Epithelial cell of esophagus (primary cell): ENCODE results near the gene KDM4C.

Experiments
- DNase-seq: peaks from one replicate; pipeline ENCODE4 v3.0.0; 2010; ENCODE audit warnings: low read depth
- H3K4me3 ChIP-seq: 2 replicates; pipeline ENCODE4 v1.5.1; 2011; ENCODE audit warnings: mild to moderate bottlenecking, low read length, control low read depth
- TF ChIP-seq, protein P1 (sequence below): IDR thresholded peaks from 2 replicates; pipeline ENCODE4 v1.5.1; 2011; ENCODE audit warnings: low read depth, mild to moderate bottlenecking, low read length, control low read depth, inconsistent platforms; ENCODE audit not compliant: insufficient read depth; ENCODE audit errors: missing control alignments

Gene KDM4C

DNA sequence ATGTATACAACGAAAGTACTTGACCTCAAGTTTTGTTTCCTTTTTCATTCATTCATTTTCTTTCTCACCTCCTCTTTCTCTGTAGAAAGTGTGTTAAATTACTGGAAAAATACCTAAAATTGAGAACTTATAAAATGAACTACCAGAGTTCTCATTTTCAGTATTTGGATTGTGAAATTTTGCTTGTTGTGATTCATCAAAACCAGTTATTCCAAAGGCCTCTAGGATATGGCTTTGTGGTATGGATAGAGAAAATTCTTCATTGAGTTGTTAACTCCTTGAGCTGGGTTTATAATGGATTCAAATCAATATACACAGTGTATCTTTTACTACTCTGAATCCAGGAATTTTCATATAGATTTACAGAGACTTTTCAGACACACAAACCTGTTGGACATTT lies 287.6 kb downstream of the KDM4C start:
- DNase-seq = peak; percentile 58
- TF ChIP-seq, protein P1, sequence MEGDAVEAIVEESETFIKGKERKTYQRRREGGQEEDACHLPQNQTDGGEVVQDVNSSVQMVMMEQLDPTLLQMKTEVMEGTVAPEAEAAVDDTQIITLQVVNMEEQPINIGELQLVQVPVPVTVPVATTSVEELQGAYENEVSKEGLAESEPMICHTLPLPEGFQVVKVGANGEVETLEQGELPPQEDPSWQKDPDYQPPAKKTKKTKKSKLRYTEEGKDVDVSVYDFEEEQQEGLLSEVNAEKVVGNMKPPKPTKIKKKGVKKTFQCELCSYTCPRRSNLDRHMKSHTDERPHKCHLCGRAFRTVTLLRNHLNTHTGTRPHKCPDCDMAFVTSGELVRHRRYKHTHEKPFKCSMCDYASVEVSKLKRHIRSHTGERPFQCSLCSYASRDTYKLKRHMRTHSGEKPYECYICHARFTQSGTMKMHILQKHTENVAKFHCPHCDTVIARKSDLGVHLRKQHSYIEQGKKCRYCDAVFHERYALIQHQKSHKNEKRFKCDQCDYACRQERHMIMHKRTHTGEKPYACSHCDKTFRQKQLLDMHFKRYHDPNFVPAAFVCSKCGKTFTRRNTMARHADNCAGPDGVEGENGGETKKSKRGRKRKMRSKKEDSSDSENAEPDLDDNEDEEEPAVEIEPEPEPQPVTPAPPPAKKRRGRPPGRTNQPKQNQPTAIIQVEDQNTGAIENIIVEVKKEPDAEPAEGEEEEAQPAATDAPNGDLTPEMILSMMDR = no peak
- H3K4me3 ChIP-seq = no peak overlapping the region

DNA sequence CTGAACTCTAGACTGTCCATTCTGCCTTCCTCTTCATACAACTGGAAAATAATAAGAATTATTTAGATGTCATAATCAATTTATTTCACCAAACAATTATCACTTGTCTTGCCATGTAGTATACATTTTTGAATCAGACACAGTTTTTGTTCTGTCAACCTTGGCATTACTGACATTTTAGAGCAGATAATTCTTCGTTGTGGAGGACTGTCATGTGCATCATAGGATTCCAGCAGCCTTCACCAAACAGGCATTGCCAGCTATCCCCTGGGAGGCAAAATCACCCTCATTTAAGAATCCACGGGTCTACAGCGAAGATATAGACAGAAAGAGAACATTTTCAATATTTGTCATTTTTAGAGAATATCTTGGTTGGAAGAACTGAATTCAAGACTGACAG lies 293.9 kb downstream of the KDM4C start:
- H3K4me3 ChIP-seq = no peak overlapping the region
- DNase-seq = no peak
- TF ChIP-seq, protein P1 = no peak

DNA sequence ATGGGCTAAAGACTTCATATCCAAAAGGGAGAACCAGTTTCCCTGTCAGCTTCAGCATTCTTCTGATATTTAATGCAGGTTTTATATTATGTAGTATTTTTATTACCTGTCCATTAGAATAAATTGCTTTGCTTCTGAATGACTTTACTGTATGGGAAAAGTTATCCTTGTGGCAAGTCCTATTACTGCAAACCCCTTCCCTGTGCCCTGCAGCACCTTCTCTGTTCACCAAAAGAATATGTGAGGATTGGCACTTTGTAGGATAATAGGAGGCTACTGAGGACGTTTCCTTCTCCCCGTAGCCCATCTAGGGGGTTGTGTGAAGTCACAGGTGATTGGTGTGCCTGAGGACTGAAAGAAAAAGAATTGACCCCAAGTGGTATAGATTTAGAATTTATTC lies 296.1 kb downstream of the KDM4C start:
- DNase-seq = no peak
- TF ChIP-seq, protein P1 = peak; percentile 9
- no peak overlapping the region for H3K4me3 ChIP-seq

DNA sequence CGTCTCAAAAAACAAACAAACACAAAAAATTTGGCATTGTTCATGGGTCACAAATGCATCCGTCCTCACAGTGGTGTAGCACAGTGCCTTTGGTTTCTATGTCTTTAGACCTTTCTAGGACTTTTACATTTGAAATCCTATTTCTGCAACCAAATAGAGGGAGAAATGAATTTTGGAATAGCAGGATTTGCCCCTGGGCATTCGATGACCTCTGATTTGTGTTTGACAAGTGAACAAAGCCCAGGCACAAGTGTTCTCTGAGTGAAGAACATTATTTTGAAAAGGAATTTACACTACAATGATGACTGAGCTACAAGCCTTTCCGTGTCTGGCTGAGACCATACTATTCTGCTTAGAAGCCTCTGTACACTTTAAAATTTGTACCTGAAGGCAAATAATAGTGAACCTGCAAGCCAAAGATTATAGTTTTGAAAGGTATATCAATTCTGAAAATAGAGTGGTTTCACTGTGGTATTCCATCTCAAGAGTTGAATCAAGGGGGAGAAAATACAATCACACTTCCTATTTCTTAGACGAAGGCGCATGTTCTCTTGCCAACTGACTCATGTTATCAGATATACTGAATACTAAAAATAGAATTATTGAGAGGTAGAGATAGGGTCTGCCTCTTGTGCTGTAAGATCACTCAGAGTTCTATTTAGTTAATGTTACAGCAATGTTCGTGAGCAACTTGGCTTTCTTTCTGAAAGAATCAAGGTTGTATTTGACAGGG lies 297.6 kb downstream of the KDM4C start:
- H3K4me3 ChIP-seq = no peak overlapping the region
- DNase-seq = no peak
- TF ChIP-seq, protein P1 = no peak

DNA sequence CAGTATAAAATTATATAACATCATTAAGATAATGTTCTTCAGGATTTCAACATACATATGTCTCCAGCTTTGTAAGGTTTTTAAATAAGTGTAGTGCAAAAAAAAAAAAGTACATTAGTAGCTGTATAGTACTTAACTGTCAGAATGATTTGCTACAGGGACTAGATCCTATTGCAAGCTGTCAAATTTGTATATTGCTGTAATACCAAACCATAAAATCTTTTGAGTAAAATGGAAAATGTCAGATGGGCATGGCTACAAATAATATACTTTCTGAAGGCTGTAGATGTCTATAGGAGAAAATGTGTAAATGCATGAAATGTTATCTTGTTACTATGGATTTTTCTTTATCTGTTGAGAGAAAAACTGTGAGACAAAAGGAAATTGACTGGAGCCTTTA lies 298.5 kb downstream of the KDM4C start:
- H3K4me3 ChIP-seq = no peak overlapping the region
- no peak for DNase-seq
- TF ChIP-seq, protein P1 = no peak

DNA sequence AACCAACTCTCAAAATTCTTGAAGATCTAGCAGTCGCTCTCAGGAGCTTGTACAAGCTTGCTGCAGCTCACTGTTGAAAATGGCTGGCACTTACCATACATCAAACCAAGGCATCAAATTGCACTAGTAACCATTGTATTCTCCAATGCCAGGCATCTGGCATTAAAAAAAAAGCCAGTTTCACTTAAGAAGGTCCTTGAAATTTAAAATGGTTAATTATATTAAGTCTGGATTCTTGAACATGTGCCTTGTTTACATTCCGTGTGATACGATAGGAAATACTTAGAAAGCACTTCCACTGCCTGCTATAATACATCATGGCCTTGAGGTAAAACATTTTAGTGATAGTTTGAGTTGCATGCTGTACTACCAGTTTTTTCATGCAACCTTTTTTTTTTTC lies 300.7 kb downstream of the KDM4C start:
- no peak for DNase-seq
- H3K4me3 ChIP-seq = no peak overlapping the region
- TF ChIP-seq, protein P1 = no peak

DNA sequence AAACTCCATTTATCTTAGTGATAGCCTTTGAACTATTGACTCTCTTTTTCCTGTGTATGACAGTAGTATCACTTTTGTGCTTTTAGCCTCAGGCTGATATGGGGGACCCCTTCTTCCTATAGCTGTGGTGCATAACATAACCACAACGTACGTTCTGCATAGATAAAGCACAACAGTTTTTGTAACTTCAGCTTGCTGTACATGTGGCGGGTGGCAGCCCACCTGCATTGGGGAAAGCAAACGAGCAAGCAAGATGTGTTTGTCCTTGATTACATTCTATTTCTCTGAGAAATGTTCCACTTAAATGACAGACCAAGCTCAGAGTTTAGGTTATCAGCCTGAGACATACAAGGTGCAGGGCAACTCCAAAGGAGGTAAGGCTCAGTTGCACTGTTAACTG lies 309.4 kb downstream of the KDM4C start:
- DNase-seq = no peak
- no peak overlapping the region for H3K4me3 ChIP-seq
- TF ChIP-seq, protein P1 = no peak
